Astrocyte of the hippocampus (primary cell): ENCODE results near the gene KDM4B.

Source experiments
- DNase-seq: peaks from one replicate; pipeline ENCODE4 v3.0.0; 2011; ENCODE audit warnings: low read depth, low spot score

Gene KDM4B

DNA sequence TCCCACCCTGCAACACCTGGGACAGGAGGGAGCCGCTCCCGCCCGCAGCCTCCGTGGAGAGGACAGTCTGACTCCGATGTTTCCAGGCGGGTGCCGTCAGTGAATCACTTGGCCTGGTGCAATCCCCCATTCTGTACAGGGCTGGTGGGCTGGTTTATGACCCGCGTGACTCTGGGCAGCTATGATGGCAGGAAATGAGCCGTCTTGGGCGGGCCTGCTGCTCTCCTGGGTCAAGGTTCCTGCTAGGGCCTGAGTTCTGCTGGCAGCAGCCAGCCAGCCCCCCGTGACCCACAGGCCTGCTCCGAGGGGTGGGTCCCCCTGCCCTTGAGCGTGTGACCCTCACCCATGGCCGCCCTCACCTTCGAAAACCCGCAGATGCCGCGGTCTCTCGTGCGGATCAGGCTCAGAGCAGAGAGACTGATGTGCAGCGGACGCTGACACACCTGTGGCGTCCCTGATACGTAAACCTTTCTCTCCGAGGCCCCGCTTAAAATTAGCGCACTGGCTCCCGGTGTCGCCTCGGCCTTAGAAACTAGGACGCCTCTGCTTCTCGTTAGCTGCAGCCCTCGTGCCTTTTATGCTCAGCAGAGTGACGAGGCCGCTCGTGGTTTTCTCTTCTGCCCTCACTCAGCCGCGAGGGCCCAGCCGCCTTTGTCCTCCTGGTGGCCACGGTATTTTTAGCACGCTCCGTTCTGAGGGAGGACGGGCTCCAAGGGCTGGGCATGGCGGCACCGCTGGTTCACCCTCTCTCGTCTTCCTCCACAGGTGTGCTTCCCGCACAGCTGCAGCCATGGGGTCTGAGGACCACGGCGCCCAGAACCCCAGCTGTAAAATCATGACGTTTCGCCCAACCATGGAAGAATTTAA, 63.4 kb downstream of the KDM4B start:
- peak; percentile 76 for DNase-seq

DNA sequence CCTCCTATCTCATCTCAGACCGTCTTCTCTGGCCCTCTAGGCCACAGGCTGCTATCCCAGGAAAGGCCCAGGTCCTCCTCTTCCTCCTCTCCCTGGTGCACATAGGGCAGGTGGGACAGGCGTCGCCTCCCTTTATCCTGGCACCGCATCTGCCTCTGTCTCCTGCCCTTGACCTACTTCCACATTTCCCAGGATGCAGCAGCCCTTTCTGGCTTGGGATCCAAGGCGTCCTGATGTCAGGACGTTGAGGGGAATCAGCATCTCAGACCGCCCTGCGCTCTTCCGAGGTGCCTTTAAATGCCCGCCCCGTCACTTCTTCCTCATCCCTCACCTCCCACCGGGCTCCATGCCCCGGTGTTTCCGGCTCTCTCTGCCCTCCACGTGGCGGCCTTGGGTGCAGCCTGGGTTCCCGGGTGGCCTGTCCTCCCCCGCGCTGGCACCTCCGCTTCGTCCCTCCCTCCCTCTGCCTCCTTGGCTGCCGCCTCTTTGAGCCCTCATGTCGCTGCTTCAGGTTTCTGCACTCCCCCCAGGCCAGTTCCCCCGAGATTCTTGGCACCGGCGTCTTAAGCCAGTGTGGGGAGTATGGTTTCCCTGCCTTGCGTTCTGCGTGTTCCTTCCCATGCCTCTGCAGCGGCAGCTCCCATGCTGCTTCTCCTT, 66.3 kb downstream of the KDM4B start:
- DNase-seq, result no peak

DNA sequence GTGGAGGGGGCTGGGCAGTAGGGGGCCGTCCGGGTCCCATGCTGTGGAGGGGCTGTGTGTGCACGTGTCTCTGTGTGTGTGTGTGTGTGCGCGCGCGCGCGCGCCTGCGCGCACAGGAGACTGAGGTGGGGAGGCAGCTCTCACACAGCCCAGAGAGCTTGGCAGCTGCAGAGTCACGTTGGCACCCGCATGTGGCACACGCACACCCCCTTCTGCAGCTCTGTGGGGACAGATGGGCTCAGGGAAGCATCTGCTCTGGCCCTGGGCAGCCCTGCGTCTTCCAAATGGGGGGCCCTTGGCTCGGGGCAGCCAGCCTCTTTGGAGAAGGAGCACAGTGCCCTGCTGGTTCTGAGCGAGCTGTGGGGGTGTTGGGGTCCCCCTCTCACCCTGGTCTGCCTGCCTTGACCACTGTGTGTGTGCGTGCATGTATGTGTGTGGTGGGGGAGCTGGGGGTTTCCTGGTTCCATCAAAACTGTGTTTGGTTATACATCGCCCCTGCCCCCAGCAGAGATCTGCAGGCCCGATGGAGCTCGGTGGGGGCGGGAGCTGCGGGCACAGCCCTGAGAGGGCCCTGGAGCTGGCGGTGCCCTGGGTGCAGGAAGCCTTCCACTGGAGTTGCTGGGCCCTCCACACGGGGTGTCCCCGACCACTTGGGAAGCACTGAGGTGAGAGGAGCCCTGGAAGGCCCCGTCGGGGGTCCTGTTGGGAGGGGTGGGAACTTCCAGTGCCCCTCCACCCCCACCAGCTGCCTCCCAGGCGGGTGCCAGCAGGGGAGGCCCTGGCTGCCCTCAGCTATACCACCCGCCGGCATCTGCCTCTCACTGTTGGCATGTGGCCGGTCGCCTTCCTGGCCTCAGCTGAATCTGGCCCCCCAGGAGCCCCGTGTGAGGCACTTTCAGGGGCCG, 67.1 kb downstream of the KDM4B start:
- peak; percentile 31 for DNase-seq

DNA sequence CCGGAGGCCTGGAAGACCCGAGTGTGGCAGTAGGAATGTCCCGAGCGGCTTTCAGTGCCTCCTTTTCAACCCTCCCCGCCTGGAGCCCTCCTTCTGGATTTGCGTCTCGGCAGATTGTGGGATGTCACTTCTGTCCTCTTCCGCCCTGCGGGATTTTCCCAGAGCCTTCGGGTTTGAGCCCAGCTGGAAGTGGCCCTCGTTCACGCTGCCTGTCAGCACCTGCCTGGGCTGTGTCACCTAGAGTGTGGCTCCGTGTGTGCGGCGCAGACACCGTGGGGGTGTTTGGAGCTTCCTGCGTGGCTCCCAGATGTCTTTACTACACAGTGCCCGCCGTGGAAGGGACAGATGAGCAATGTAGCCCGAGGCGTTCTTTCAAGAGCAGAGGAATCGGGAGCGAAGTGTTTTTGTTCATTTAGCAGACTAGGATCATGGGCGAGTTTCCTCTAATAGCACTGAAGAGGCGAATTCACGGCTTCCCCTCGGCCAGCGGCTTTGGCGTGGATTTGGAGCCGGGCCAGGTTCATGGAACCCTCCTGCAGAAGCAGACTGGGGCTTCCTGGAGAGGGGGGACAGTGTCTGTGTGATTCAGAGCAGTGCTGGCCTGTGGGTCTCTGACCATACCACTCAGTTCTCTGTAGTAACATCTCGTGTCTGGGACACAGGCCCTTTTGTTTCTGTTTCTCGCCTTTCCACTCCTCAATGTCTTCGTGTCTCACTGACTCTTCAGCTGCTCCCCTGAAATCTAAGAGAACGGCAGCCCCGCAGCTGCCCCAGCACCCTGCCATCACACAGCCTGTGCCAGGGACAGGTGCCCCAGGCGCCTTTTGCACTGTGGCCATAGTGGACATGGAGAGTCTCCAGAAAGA, 68.0 kb downstream of the KDM4B start:
- DNase-seq, result peak; percentile 79

DNA sequence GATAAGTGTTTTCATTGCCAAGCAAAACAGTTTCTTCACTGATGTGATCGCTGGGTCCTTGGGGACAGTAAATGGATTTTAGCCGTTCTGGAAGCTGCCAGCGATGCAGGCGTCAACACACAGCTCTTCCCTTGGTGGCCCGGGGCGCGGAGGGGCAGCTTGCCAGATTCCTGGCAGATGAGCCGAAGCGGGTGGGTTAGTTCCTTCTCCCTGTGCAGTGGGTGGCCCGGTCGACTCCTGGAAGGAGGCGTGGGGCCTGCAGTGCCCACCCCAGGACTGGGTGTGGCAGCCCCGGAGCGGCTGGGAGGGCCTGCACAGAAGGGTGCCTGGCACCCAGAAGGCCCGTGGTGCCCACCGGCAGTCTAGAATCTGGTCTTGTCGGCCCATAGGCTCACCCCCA, 69.0 kb downstream of the KDM4B start:
- peak; percentile 24 for DNase-seq

DNA sequence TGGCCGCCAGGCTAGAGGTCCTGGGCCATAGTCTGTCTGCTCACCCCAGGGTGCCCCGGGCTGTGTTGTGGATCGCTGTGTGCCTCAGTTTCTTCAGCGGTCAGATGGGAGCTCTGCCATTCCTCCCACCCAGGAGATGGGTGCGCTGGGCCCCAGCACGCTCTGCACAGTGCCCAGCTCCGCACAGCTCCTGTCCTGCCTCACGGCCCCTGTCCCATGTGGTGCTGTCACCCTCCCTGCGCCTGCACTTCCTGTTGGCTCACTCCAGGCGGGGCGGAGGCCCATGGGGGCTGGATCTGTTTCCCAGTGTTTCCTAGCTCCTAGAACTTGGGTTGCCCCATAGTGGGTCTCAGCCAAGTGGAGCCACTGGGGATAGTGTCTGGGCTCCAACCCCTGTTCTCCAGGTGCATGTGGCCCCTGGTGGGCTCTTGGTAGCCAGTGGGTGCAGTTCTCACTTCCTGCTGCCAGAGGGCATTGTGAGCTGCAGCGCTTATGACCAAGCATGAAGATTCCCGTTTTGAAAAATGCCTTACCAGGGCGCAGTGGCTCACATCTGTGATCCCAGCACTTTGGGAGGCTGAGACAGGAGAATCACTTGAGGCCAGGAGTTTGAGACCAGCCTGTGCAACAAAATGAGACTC, 69.8 kb downstream of the KDM4B start:
- peak; percentile 42 for DNase-seq

DNA sequence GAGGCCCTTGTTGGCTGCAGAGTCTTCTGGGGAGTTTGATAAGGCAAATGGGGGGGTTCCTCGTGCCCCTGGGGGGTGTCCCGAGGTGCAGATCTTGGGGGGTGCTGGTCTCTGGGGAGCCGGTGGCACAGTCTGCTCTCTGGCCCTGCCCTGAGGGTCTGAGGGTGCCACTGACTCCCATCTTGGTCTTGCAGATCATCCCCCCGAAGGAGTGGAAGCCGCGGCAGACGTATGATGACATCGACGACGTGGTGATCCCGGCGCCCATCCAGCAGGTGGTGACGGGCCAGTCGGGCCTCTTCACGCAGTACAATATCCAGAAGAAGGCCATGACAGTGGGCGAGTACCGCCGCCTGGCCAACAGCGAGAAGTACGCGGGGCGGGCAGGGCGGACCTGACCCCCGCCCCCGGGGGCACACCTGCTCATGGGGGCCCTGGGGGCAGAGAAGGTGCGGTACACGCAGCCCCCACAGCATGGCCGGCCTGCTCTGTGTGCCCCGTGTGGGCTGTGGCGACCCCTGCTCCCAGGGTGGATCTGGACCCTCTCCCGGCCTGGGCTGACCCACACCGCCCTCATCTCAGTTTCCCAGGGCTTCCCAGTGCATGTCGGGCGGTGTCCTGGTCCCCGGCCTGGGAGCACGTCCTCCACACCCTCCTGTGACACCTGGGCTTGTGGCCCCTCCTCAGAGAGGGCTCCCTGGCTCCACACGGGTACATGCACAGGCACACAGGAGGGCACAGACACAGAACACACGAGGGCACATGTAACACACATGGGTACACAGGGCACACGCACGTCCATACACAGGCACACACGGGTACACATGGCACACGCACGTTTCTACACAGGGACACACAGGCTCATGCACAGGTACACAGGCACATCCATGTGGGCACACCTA, 71.0 kb downstream of the KDM4B start:
- DNase-seq, result no peak

DNA sequence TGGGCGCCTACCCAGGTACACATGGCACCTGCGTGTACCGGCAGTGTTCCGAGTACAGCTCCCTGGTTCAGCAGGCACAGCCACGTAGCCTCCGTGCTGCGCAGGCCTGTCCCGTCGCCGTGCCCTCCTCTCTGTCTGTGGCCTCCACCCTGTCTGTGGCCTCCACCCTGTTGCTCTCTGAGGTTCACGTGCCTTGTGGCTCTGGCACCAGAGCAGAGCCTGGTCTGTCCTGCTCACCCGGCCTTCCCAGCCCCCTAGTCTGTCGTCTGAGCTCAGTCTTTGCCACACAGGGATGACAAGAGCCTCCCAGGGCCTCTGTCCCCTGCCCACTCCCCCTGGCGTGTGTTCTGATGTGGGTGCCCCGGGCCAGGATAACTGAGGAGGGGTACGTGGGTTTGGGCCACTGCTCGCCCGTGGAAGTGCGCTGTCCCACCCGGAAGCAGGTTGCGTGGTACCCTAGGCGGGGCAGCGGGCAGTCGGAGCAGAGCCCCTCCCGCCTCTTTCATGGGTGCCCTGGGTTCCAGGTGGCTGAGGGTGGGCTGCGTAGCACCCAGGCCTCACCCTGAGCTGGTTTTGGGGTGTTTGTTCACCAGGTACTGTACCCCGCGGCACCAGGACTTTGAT, 71.7 kb downstream of the KDM4B start:
- no peak for DNase-seq

DNA sequence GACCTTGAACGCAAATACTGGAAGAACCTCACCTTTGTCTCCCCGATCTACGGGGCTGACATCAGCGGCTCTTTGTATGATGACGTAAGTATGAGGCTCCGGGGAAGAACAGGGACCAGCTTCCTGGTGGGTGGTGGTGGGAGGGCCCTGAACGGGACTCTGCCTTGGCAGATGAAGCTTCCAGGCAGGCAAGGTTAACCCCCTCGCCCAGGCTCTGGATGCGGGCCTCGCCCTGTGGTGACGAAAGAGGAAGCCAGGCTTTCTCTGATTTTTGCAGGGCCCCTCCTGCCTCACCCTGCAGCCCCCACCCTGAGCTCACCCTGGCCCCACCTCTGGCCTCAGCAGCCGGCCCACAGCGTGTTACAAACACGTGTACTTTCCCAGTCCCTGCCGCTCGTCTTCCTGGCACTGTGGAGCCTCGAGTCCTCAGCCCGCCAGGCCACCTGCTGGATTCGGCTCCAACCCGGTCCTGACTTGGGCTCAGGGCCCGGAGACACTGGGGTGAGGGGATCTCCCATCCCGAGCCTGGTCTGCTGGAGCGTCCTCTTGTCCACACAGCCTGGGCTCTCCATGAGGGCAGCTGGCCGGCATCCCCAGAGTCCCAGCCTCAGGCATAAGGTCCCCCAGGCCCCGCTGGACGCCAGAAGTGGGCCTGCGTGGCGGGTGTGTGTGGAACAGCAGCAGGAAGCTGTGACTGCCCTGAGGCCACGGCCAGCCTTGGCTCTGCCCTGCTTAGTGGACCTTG, 72.4 kb downstream of the KDM4B start:
- no peak for DNase-seq

DNA sequence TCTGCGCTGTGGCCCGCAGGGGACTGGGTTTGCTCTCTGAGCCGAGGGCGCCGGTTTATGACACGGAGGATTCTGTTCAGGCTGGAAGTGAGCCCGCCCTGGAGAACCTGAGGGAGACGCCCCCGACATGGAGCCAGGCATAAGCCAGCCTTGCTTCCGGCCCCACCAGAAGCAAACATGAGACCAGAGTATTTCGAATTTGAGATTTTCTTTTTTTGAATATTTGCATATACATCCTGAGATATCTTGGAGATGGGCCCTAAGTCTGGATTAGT, 72.9 kb downstream of the KDM4B start:
- no peak for DNase-seq

DNA sequence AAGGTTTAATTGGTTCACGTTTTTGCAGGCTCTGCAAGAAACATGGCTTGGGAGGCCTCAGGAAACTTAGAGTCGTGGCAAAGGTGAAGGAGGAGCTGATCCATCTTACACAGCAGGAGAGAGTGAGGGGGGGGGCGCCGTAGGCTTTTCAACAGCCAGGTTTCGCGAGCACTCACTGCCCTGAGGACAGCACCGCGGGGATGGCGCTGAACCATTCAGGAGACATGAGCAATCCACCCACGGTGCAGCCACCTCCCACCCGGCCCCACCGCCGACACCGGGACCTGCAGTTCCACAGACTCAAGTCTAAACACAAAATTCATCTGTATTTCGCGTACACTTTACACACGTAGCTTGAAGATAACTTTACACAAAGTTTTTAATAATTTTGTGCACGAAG, 73.6 kb downstream of the KDM4B start:
- no peak for DNase-seq

DNA sequence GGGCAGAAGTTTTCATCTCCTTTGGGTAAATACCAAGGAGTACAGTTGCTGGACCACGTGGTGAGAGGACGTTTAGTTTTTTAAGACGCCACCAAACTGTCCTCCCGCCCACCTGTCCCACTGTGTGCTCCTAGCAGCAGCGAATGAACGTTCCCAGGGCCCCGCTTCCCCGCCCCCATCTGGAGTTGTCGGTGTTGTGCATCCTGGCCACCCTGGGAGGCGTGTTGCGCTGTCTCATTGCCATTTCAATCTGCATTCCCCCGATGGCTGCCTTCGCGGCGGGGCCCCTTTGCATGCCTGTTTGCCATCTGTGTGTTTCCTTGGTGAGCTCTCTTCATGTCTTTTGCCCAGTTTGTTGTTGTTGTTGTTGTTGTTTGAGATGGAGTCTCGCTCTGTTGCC, 76.1 kb downstream of the KDM4B start:
- DNase-seq, result no peak

DNA sequence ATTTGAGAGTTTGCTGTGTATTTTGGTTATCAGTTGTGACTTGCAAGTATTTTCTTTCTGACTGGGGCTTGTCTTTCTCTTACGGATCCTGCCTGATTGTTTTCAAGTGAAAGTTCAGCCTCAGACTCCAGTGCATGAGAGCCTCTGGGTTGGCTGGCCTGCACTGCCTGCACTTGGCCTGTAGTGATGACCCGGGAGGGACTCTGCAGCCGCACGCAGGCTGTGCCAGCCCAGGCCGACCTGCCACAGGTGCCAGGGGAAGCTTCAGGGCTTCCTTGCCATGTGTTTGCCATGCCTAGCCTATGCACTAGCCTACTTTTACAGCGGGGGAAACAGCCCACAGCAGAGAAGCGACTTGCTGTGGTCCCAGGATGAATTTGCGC, 77.0 kb downstream of the KDM4B start:
- no peak for DNase-seq

DNA sequence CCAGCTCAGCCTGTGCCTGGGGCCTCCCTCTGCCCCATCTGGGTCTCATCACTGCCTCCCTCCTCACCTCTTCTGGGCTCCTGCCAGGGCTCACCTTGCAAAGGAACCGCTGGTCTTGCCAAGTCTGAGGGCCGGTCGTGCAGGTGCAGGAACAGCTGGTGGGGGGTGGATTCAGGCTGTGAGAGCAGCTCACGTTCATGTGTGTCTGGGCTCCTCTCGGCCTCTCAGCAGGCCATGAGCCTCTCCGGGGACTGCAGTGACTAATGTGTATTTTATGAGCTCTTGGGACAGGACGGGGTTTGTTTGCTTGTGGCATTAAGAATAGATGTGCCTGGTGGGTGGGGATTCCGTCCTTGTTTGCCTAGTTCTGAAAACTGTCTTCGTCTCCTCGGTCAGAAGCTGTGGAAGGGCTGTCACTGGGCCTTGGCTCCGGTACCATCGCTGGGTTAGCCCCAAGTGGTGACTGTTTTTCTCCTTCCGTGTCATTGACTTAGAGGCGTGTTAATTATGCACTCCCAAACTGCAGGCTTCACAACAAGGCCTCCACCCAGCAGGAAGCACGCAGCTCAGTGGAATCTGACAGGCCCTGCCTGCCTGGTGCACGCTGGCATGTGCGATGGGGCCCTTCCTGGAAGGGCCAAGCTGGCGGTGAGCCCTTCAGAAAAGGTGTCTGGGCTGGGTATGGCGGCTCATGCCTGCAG, 77.6 kb downstream of the KDM4B start:
- peak; percentile 70 for DNase-seq

DNA sequence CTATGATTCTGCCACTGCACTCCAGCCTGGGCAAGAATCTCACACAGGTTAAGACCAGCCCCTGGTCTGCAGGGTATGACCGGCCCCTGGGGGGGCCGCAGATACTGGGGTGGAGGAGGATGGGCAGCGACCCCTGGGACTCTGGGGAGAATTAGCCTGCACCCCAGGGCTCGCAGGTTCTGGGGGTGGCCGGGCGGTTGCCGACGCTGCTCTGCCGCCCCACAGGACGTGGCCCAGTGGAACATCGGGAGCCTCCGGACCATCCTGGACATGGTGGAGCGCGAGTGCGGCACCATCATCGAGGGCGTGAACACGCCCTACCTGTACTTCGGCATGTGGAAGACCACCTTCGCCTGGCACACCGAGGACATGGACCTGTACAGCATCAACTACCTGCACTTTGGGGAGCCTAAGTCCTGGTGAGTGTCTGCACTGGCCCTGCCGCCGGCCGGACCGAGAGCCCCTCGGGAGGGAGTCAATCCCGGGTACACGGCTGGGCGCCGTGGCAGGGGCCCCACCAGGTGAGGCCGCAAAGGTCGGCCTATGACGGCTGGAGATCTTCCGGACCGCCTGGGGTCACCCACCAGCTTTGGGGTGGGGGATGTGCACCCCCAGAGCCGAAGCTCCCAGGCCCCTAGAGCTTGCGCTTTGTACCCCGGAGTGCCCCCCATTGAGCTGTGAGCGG, 78.5 kb downstream of the KDM4B start:
- no peak for DNase-seq

DNA sequence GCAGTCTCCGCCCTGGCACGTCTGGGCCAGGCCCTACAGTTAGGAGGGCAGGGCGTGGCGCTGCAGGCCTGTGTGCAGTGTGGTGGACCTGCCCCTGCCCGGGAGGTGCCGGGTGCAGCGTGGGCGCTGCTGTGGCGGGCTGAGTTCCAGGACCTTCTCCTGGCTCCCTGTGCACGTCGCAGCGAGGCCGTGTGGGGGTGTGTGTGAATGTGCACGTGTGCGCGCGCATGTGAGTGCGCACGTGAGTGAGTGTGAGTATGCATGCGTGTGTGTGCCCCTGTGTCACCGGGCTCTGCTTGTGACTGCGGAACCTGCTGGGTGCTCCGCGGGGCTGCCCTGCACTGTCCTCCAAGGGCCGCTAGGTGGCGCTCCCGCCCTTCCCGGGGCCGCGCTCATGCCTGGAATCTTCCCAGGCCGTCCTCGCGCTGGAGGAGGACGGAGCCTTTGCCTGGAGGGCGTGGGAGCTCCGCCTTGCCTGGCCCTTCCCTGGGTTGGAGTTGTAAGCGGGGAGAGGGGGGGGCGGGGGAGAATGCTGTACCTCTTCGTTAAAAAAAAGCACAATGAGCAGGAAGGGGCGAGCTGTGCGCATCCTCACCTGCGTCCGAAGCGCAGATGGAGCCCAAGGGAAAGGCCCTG, 79.3 kb downstream of the KDM4B start:
- peak; percentile 93 for DNase-seq
